ENCODE data around the gene ERC1.

ERC1 gene

GRCh38 chr12:990661-991349 is at the start of gene ERC1:
ERC1 (plus strand) TSS chr12:991223; CDS start chr12:1027904, 36,681 bp downstream.
- DNase-seq (ENCODE audit: low read depth), result peak; percentile 87

DNA sequence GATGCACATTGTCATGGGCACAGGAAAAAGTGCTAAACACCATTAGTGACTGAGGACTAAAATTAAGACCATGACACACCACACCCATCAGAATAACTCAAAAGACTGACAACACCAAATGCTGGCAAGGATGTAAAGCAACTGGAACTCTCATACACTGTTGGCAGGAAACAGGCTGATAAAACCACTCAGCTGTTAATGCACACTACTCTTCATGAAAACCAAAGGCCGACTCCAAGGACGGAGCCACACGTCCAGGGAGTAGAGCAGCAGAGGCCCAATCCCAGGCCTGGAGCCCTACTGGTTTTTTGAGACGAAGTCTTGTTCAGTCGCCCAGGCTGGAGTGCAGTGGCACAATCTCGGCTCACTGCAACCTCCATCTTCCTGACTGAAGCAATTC is 48.0 kb upstream of the ERC1 start:
- no peak for DNase-seq (ENCODE audit: low read depth)

DNA sequence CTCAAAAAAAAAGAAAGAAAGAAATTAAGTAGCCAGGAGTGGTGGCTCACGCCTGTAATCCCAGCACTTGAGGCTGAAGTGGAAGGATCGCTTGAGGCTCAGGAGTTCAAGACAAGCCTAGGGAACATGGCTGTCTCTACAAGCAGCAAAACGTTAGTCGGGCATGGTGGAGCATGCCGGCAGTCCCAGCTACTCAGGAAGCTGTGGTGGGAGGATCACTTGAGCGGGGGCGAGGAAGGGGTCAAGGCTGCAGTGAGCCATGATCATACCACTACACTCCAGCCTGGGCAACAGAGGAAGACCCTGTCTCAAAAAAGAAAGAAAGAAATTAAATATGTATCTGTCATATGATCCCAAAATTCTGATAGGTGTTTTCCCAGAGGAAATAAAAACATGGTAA is 46.8 kb upstream of the ERC1 start:
- no peak for DNase-seq (ENCODE audit: low read depth)

DNA sequence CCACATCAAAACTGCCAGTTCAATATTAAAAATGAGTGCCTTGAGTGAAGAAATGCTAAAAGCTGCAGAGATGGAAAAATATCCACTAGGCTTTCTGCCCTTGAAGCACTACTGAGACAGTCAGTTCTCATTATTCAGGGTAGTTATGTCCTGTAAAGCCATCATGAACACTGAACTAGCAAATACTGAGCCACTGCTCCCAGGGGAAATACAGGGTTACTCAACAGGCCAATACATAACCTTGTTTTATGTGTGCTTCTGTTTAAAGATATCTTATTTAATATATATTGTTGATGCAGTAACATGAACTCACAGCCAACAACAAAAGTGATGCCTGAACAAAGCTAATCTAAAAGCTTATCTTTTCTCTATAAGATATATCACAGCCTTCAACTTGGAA is 44.8 kb upstream of the ERC1 start:
- DNase-seq (ENCODE audit: low read depth), result no peak

DNA sequence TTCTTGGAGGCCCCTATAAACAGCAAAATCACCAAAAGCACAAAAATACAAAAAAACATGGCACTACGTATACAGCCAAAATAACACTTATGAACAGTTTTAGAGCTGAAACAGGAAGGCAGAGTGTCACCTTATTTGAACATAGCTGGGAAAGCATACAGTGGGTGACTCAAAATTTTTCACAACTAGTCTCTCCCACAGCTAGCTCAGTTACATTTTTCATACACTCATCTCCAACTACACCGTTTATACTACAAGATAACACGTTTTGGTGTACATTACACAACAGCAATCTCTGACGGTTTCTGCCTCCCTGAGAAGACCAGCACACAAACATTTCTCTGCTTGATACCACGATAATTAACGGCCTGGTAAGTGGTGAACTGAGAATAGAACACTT is 44.4 kb upstream of the ERC1 start:
- DNase-seq (ENCODE audit: low read depth), result no peak

GRCh38 chr12:948238-948637 is 42.8 kb upstream of the ERC1 start:
- DNase-seq (ENCODE audit: low read depth), result no peak

- DNase-seq (ENCODE audit: low read depth), result peak; percentile 96
Measured at GRCh38 chr12:949453-950191, 41.4 kb upstream of the ERC1 start, which contains the start of gene RAD52. RAD52 (minus strand) TSS chr12:949694; CDS start chr12:933058, 16,636 bp downstream.

DNA sequence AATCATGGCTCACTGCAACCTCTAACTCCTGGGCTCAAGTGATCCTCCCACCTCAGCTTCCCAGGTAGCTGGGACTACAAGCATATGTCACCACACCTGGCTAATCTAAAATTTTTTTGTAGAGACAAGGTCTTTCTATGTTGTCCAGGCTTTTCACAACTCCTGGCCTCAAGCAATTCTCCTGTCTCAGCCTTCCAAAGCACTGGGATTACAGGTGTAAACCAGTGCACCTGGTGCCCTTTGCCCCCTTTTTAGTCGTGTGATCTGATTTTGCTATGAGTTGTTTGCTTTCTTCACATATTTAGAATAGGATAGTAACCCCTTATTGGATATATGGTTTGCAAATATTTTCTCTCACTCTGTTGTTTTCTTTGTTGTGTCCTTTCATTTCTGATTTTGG is 39.8 kb upstream of the ERC1 start:
- DNase-seq (ENCODE audit: low read depth), result no peak

- peak; percentile 8 for DNase-seq (ENCODE audit: low read depth)
Measured at GRCh38 chr12:953776-954175, 37.2 kb upstream of the ERC1 start.

DNA sequence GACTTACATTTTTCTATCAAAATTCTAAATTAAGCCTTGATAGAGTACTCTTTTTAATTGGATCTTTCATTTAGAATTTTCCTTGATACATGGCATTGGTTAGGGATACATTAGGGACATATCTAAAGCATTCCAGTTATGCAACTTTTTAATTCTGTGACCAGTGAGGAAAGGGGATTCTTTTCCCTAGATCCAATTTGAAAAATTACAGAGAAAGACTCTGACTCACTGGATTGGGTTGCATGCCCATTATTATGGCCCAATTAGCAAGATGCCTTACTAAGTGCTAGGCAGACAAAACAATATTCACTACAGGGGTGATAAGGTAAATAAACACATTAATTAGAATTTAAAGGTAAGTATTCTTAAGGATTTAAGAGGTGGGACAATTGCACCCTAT is 36.3 kb upstream of the ERC1 start:
- no peak for DNase-seq (ENCODE audit: low read depth)

- no peak for DNase-seq (ENCODE audit: low read depth)
Measured at GRCh38 chr12:955939-956338, 35.1 kb upstream of the ERC1 start.

- no peak for DNase-seq (ENCODE audit: low read depth)
Measured at GRCh38 chr12:958588-959123, 32.4 kb upstream of the ERC1 start.

- no peak for DNase-seq (ENCODE audit: low read depth)
Measured at GRCh38 chr12:966724-967123, 24.3 kb upstream of the ERC1 start.

DNA sequence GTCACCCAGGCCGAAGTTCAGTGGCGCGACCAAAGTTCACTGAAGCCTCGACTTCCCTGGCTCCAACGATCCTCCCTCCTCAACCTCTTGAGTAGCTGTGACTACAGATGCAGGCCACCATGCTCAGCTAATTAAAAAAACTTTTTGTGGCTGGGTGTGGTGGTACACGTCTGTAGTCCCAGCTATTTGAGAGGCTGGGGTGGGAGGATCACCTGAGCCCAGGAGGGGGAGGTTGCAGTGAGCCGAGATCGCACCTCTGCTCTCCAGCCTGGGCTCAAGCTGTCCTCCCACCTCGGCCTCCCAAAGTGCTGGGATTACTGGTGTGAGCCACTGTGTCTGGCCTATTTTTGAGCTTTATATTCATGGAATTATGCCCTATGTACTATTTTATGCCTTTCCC is 23.4 kb upstream of the ERC1 start:
- DNase-seq (ENCODE audit: low read depth), result no peak

GRCh38 chr12:968545-968944 is 22.5 kb upstream of the ERC1 start:
- DNase-seq (ENCODE audit: low read depth), result no peak

GRCh38 chr12:969821-970220 is 21.2 kb upstream of the ERC1 start:
- no peak for DNase-seq (ENCODE audit: low read depth)

- DNase-seq (ENCODE audit: low read depth), result no peak
Measured at GRCh38 chr12:971991-972390, 19.0 kb upstream of the ERC1 start.

- DNase-seq (ENCODE audit: low read depth), result no peak
Measured at GRCh38 chr12:974271-974862, 16.7 kb upstream of the ERC1 start.

DNA sequence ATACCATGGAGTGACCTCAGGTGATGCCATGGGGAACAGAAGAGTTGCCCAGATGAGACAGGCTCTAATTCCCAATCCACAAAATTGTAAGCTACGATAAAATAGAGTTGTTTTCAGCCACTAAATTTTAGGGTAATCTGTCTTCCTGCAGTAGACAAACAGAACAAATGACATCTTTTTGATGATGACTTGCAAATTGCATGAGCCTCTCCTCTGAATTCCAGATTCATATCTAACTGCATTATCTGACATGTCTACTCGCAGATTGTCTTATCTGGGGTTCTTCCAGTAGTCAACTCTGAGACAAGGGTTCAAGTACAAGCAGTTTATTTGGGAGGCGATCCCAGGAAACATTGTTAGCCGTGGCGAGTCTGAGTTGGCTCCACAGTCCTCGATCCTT is 14.4 kb upstream of the ERC1 start:
- no peak for DNase-seq (ENCODE audit: low read depth)

DNA sequence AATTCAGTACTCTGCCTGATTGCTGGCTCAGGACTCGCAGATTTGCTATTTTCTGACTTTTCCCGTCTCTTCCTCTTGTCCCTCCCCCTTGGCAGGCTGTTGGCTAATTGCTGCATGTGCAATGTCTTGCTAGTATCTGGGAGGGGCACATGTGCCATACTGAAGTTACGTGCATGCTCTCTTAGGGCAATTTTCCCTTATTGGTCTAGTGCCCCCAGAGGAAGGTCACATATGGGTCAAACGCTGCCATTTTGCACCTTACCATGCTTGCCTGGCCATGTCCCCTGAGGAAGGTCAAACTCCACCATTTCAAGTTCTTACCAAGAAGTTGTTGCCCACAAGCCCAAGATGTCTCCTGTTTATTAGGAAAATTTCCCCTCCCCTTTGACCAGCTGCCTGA is 13.9 kb upstream of the ERC1 start:
- DNase-seq (ENCODE audit: low read depth), result no peak

DNA sequence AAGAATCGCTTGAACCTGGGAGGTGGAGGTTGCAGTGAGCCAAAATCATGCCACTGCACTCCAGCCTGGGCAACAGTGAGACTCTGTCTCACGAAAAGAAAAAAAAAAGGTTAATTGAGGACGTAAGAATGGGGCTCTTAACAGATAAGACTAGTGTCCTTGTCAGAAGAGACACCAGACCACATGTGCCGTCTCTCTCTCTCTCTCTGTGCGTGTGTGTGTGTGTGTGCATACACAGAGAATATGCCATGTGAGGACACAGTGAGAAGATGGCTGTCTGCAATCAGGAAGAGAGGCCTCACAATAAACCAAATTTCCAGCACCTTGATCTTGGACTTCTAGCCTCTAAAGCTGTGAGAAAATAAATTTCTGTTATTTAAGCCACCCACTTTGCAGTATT is 11.7 kb upstream of the ERC1 start:
- no peak for DNase-seq (ENCODE audit: low read depth)

DNA sequence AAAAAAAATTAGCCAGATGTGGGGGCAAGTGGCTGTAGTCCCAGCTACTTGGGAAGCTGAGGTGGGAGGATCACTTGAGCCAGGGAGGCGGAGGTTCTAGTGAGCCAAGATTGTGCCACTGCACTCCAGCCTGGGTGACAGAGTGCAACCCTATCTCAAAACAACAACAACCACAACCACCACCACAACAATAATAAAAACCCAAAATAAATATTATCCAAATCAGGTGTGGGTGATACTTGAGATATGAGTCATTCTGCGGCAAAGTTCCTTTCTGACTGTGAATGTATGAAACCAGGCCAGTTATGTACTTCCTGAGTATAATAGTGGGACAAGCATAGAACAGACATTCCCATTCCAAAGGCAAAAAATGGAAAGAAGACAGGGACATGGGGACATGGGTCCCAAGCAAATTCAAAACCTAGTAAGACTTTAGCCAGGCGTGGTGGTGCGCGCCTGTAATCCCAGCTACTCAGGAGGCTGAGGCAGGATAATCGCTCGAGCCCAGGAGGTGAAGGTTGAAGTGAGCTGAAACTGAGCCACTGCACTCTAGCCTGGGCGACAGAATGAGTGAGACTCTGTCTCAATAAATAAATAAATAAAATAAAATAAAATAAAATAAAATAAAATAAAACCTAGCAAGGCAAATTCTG is 9.7 kb upstream of the ERC1 start:
- DNase-seq (ENCODE audit: low read depth), result no peak

- no peak for DNase-seq (ENCODE audit: low read depth)
Measured at GRCh38 chr12:981961-982360, 9.1 kb upstream of the ERC1 start.

Measured in activated T-cell treated with anti-CD3 and anti-CD28 coated beads for 48 hours (primary cell).